ENCODE results near the gene SLC22A4.

Gene SLC22A4

DNA sequence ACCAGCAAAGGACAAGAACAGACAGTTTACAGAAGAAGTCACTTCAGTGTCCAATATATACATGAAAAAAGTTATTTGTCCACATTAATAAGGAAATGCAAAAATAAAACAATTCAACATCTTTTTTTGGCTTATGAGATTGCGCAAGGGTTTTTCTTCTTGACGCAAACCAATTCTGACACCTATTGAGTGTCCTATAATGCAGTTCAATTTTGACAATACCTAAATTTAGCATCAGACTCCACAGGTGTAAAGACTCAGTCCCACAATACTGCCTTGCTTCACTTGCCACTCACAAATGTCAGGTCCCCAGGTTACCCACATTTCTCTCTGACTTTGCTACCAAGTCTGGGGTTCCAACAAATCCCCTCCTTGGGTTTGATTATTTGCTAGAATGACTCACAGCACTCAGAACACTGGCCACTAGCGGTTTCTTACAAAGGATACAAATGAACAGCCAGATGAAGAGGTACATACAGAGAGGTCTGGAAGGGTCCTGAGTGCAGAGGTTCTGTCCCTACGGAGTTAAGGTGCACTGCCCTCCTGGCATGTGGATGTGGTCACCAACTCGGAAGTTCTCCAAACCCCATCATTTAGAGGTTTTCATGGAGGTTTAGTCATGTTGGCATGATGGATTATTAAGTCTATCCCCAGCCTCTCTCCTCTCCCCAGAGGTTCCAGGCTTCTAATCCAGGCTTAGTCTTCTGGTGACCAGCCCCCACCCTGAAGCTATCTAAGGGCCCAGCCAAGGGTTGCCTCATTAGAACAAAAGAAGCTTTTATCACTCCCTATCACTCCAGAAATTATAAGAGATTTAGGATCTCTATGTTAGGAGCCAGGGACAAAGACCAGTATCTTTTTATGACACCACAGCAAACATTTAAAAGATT is 48.3 kb downstream of the SLC22A4 start:
- H3K9ac ChIP-seq (ENCODE audit: low read length), result no peak overlapping the region
- no peaks in the 10 kb centered on the region for H3K4me1 ChIP-seq (ENCODE audit: insufficient read depth, low read length)
- H3K36me3 ChIP-seq (ENCODE audit: insufficient read depth, low read length), result no peaks in the 10 kb centered on the region
- H3K9me3 ChIP-seq (ENCODE audit: low read length), result no peaks in the 10 kb centered on the region
- H3K27ac ChIP-seq (ENCODE audit: low read depth, low read length), result no peak overlapping the region
- no peaks in the 10 kb centered on the region for H3K27me3 ChIP-seq (ENCODE audit: control insufficient read depth in 1 of 2, insufficient read depth in 2 of 2, low read length in 2 of 2)
- no peak overlapping the region for H3K4me3 ChIP-seq (ENCODE audit: low read depth in 1 of 2, low read length in 2 of 2)

- Histone ChIP-seq H3K4me3 (ENCODE audit: low read depth in 1 of 2, low read length in 2 of 2) (no peak overlapping the region), H3K36me3 (ENCODE audit: insufficient read depth, low read length) (no peaks in the 10 kb centered on the region), H3K27me3 (ENCODE audit: control insufficient read depth in 1 of 2, insufficient read depth in 2 of 2, low read length in 2 of 2) (no peaks in the 10 kb centered on the region), H3K9ac (ENCODE audit: low read length) (no peak overlapping the region), H3K9me3 (ENCODE audit: low read length) (no peaks in the 10 kb centered on the region), H3K4me1 (ENCODE audit: insufficient read depth, low read length) (no peaks in the 10 kb centered on the region), H3K27ac (ENCODE audit: low read depth, low read length) (no peak overlapping the region)
Observed at GRCh38 chr5:132344775-132345514, 50.8 kb downstream of the SLC22A4 start.

DNA sequence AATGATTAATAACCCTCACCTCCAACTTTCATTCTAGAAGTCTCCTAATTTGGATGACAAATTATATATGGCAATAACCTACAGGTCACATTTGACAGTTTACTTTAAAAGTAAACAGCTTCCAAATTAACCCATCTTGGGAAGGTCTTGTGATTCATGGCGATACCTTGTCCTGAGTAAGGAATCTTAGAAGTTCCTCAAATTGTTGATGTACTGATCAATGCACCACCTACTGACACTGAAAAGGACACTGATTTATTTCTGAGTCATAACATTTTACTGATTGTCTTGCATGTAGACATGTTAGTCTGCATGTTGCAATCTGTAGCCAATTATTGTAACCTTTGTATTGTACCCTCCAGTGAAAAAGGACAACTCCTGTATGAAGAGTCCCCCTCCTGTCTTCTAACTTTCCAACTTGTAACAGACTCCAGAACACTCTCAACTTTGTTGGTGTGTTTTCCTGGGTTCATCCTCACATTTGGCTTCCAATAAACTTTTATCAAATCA is 59.3 kb downstream of the SLC22A4 start:
- H3K4me3 ChIP-seq (ENCODE audit: low read depth in 1 of 2, low read length in 2 of 2), result no peak overlapping the region
- no peak overlapping the region for H3K9ac ChIP-seq (ENCODE audit: low read length)
- no peaks in the 10 kb centered on the region for H3K4me1 ChIP-seq (ENCODE audit: insufficient read depth, low read length)
- no peaks in the 10 kb centered on the region for H3K36me3 ChIP-seq (ENCODE audit: insufficient read depth, low read length)
- H3K9me3 ChIP-seq (ENCODE audit: low read length), result no peaks in the 10 kb centered on the region
- H3K27ac ChIP-seq (ENCODE audit: low read depth, low read length), result no peak overlapping the region
- H3K27me3 ChIP-seq (ENCODE audit: control insufficient read depth in 1 of 2, insufficient read depth in 2 of 2, low read length in 2 of 2), result no peaks in the 10 kb centered on the region

DNA sequence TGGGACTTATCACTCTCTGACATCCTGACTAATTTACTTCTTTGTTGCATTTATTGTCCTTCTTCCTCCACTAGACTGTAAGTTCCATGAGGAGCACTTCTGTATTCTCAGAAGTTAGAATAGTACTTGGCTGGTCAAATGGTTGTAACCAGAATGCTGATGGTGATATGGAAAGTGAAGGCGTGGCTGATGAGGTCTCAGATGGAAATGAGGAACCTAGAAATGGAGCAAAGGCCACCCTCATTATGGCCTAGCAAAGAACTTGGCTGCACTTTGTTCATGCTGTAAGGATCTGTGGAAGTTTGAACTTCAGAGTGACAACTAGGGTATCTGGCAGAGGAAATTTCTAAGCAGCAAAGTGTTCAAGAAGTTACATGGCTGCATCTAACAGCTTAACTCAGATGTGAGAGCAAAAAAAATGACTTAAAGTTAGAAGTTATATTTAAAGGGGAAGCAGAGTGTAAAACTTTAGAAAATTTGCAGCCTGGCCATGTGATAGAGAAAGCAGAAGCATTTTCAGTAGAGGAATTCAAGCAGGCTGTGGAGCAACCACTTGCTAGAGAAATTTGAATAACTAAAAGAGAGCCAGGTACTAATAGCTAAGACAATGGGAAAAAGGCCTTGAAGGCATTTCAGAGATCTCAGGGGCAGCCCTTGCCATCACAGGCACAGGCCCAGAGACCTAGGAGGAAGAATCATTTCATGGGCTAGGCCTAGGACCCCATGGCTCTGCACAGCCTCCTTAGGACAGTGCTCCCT is 60.4 kb downstream of the SLC22A4 start:
- Histone ChIP-seq H3K36me3 (ENCODE audit: insufficient read depth, low read length) (no peaks in the 10 kb centered on the region), H3K9me3 (ENCODE audit: low read length) (no peaks in the 10 kb centered on the region), H3K27me3 (ENCODE audit: control insufficient read depth in 1 of 2, insufficient read depth in 2 of 2, low read length in 2 of 2) (no peaks in the 10 kb centered on the region), H3K27ac (ENCODE audit: low read depth, low read length) (no peak overlapping the region), H3K4me1 (ENCODE audit: insufficient read depth, low read length) (no peaks in the 10 kb centered on the region), H3K9ac (ENCODE audit: low read length) (no peak overlapping the region), H3K4me3 (ENCODE audit: low read depth in 1 of 2, low read length in 2 of 2) (no peak overlapping the region)

- Histone ChIP-seq H3K27me3 (ENCODE audit: control insufficient read depth in 1 of 2, insufficient read depth in 2 of 2, low read length in 2 of 2) (no peaks in the 10 kb centered on the region), H3K36me3 (ENCODE audit: insufficient read depth, low read length) (no peaks in the 10 kb centered on the region), H3K9ac (ENCODE audit: low read length) (no peak overlapping the region), H3K4me3 (ENCODE audit: low read depth in 1 of 2, low read length in 2 of 2) (no peak overlapping the region), H3K4me1 (ENCODE audit: insufficient read depth, low read length) (no peaks in the 10 kb centered on the region), H3K9me3 (ENCODE audit: low read length) (no peaks in the 10 kb centered on the region), H3K27ac (ENCODE audit: low read depth, low read length) (no peak overlapping the region)
Observed at GRCh38 chr5:132355140-132355765, 61.1 kb downstream of the SLC22A4 start.

DNA sequence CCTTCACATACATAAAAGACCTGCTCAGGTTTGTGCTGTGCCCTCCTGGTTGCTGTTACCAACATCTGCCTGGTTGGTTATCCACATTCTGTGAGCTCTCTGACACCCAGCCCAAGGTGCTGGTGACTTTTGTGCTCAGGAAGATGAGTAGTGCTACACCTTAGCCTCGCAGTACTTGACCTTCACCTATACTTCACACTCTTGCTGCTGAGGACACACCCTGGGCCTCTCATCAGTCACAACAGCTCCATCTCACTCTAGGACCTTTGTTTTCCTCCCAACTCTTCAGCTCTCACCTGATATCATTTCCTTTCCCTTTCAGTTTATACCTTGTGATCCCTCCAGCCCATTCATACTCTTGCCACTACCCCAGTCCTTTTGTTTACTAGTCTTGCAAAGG is 64.6 kb downstream of the SLC22A4 start:
- Histone ChIP-seq H3K27me3 (ENCODE audit: control insufficient read depth in 1 of 2, insufficient read depth in 2 of 2, low read length in 2 of 2) (no peaks in the 10 kb centered on the region), H3K4me1 (ENCODE audit: insufficient read depth, low read length) (peaks cover 9% of the 10 kb centered on the region), H3K36me3 (ENCODE audit: insufficient read depth, low read length) (no peaks in the 10 kb centered on the region), H3K4me3 (ENCODE audit: low read depth in 1 of 2, low read length in 2 of 2) (no peak overlapping the region), H3K9ac (ENCODE audit: low read length) (no peak overlapping the region), H3K9me3 (ENCODE audit: low read length) (no peaks in the 10 kb centered on the region), H3K27ac (ENCODE audit: low read depth, low read length) (no peak overlapping the region)

DNA sequence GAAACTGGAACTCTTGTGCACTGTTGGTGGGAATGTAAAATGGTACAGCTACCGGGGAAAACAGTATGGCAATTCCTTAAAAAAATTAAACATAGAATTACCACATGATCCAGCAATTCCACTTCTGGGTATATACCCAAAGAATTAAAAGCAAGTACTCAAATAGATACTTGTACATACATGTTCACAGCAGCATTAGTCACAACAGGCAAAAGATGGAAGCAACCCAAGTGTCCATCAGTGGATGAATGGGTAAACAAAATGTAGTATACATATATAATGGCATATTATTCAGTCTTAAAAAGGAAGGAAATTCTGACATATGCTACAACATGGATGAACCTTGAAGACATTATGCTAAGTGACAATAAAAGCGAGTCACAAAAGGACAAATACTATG is 67.9 kb downstream of the SLC22A4 start:
- Histone ChIP-seq H3K36me3 (ENCODE audit: insufficient read depth, low read length) (peaks cover 8% of the 10 kb centered on the region), H3K9ac (ENCODE audit: low read length) (no peak overlapping the region), H3K4me3 (ENCODE audit: low read depth in 1 of 2, low read length in 2 of 2) (no peak overlapping the region), H3K4me1 (ENCODE audit: insufficient read depth, low read length) (peaks cover 9% of the 10 kb centered on the region), H3K27ac (ENCODE audit: low read depth, low read length) (no peak overlapping the region), H3K9me3 (ENCODE audit: low read length) (no peaks in the 10 kb centered on the region), H3K27me3 (ENCODE audit: control insufficient read depth in 1 of 2, insufficient read depth in 2 of 2, low read length in 2 of 2) (no peaks in the 10 kb centered on the region)

DNA sequence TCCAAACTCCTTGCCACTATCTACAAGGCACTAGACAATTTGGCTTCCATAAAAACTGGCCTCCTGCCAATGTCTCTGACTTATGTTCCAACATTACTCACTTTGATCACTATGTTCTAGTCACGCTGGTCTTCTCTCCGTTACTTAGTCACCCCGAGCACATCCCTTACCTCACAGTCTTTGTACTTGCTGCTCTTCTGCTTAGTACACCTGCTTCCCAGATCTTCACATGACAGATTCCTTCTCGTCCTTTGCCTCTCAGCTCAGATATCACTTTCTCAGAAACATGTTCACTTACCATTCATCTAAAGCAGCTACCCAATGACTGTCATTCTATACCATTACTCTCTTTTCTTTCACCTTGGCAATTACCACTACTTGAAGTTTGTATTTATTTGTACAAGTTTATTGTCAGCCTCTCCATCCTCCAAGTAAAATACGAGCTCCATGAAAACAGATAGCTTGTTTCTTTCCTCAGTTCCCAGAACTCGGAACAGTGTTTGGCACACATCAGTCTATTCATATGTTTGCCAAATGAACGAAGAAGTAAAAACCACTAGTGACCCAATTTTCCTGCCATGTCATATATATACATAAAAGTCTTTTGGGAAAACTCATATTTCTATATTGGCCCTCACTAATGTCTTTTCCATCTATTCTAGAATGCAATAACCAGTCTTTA is 69.4 kb downstream of the SLC22A4 start:
- H3K9ac ChIP-seq (ENCODE audit: low read length), result no peak overlapping the region
- H3K9me3 ChIP-seq (ENCODE audit: low read length), result no peaks in the 10 kb centered on the region
- H3K4me1 ChIP-seq (ENCODE audit: insufficient read depth, low read length), result peaks cover 9% of the 10 kb centered on the region
- H3K27me3 ChIP-seq (ENCODE audit: control insufficient read depth in 1 of 2, insufficient read depth in 2 of 2, low read length in 2 of 2), result no peaks in the 10 kb centered on the region
- no peak overlapping the region for H3K27ac ChIP-seq (ENCODE audit: low read depth, low read length)
- H3K4me3 ChIP-seq (ENCODE audit: low read depth in 1 of 2, low read length in 2 of 2), result no peak overlapping the region
- peaks cover 8% of the 10 kb centered on the region for H3K36me3 ChIP-seq (ENCODE audit: insufficient read depth, low read length)

DNA sequence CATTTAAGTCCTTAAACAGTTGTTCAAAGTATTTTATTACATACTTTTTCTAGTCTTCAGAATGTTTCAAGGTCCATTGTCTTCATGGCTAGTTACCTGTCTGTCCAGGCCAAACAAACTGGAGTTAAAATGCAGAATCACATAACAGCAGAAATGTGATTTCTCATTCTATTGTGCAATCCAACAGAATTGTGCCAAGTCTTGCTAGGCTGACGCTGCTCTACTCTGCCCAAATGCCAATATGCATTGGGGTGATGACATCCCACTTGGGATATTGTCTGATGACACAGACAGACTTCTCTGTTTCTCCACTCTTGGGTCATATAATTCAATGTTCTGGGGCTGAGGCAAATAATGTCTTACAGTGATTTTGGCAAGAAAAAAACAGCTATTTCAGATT is 70.1 kb downstream of the SLC22A4 start:
- Histone ChIP-seq H3K27me3 (ENCODE audit: control insufficient read depth in 1 of 2, insufficient read depth in 2 of 2, low read length in 2 of 2) (no peaks in the 10 kb centered on the region), H3K36me3 (ENCODE audit: insufficient read depth, low read length) (peaks cover 8% of the 10 kb centered on the region), H3K4me3 (ENCODE audit: low read depth in 1 of 2, low read length in 2 of 2) (no peak overlapping the region), H3K9ac (ENCODE audit: low read length) (no peak overlapping the region), H3K27ac (ENCODE audit: low read depth, low read length) (no peak overlapping the region), H3K4me1 (ENCODE audit: insufficient read depth, low read length) (peaks cover 13% of the 10 kb centered on the region), H3K9me3 (ENCODE audit: low read length) (no peaks in the 10 kb centered on the region)

GRCh38 chr5:132365213-132365612 is 71.0 kb downstream of the SLC22A4 start:
- Histone ChIP-seq H3K27ac (ENCODE audit: low read depth, low read length) (no peak overlapping the region), H3K27me3 (ENCODE audit: control insufficient read depth in 1 of 2, insufficient read depth in 2 of 2, low read length in 2 of 2) (no peaks in the 10 kb centered on the region), H3K4me3 (ENCODE audit: low read depth in 1 of 2, low read length in 2 of 2) (no peak overlapping the region), H3K9ac (ENCODE audit: low read length) (no peak overlapping the region), H3K36me3 (ENCODE audit: insufficient read depth, low read length) (peaks cover 8% of the 10 kb centered on the region), H3K9me3 (ENCODE audit: low read length) (no peaks in the 10 kb centered on the region), H3K4me1 (ENCODE audit: insufficient read depth, low read length) (peaks cover 14% of the 10 kb centered on the region)
